CD4-positive, alpha-beta memory T cell (primary cell): Measurements from ENCODE around the gene NXPE2. TPM values are rescaled to one million over a fixed set of nuclear protein-coding genes. Genes with fewer than 3 reads are reported as not detected.

ENCODE experiments used
- CTCF ChIA-PET: fragments of 350-600 bp; sonication (Branson Sonifier 250); formaldehyde crosslinking; loops from one replicate; lab custom pipeline; 2021; ENCODE audit warnings: inconsistent platforms; ENCODE audit not compliant: partially characterized antibody; lab: Charles Lee
- POLR2A ChIA-PET: fragments of 350-600 bp; sonication (Branson Sonifier 250); formaldehyde crosslinking; loops from one replicate; lab custom pipeline; 2021; ENCODE audit not compliant: partially characterized antibody; lab: Charles Lee
- DNase-seq, 5 donors: peaks; one replicate each; pipeline versions ENCODE4 v3.0.0 to v3.0.0-alpha.2; 2020 to 2022; ENCODE audit warnings: mixed read lengths in 1 of 5
- H3K27ac ChIP-seq: one replicate; pipeline ENCODE4 v1.7.0; 2013; ENCODE audit warnings: low read depth, low read length
- H3K27me3 ChIP-seq: 2 replicates; pipeline ENCODE4 v1.7.0; 2013; ENCODE audit warnings: mild to moderate bottlenecking, low read length, moderate library complexity; ENCODE audit not compliant: insufficient read depth
- H3K36me3 ChIP-seq: 2 replicates; pipeline ENCODE4 v1.7.0; 2013; ENCODE audit warnings: mild to moderate bottlenecking, low read length, moderate library complexity; ENCODE audit not compliant: insufficient read depth
- H3K4me1 ChIP-seq: 2 replicates; pipeline ENCODE4 v1.7.0; 2013; ENCODE audit warnings: mild to moderate bottlenecking, low read length, moderate library complexity; ENCODE audit not compliant: insufficient read depth
- H3K4me3 ChIP-seq, 2 donors: one replicate each; pipeline ENCODE4 v1.7.0; 2013; ENCODE audit warnings: low read length in 2 of 2, mild to moderate bottlenecking in 1 of 2
- H3K9me3 ChIP-seq, 2 donors: one replicate each; pipeline ENCODE4 v1.7.0; 2013; ENCODE audit warnings: low read length in 2 of 2, control low read depth in 1 of 2; ENCODE audit not compliant: control insufficient read depth in 1 of 2
- H3K27ac Mint-ChIP-seq, 7 donors: one replicate each; pipeline ENCODE4 v1.8.0; 2020 to 2021; ENCODE audit warnings: mixed read lengths in 7 of 7, mild to moderate bottlenecking in 6 of 7, inconsistent platforms in 3 of 7, moderate library complexity in 3 of 7
- H3K27me3 Mint-ChIP-seq, 2 donors: one replicate each; pipeline ENCODE4 v1.8.0; 2020 to 2021; ENCODE audit warnings: mixed read lengths in 2 of 2
- H3K36me3 Mint-ChIP-seq, 2 donors: one replicate each; pipeline ENCODE4 v1.8.0; 2020 to 2021; ENCODE audit warnings: mixed read lengths in 2 of 2, inconsistent platforms in 1 of 2, mild to moderate bottlenecking in 1 of 2
- H3K4me1 Mint-ChIP-seq, 4 donors: one replicate each; pipeline ENCODE4 v1.8.0; 2020 to 2021; ENCODE audit warnings: mixed read lengths in 4 of 4, mild to moderate bottlenecking in 1 of 4
- H3K4me3 Mint-ChIP-seq, 8 donors: one replicate each; pipeline ENCODE4 v1.8.0; 2020 to 2021; ENCODE audit warnings: mixed read lengths in 8 of 8, mild to moderate bottlenecking in 7 of 8, moderate library complexity in 6 of 8, inconsistent platforms in 3 of 8
- H3K9me3 Mint-ChIP-seq, 8 donors: one replicate each; pipeline ENCODE4 v1.8.0; 2020 to 2021; ENCODE audit warnings: mixed read lengths in 8 of 8, mild to moderate bottlenecking in 5 of 8, inconsistent platforms in 3 of 8, moderate library complexity in 1 of 8
- intact Hi-C: fragments of 100-400 bp; cut with micrococcal nuclease; formaldehyde crosslinking; loops from one replicate; pipeline ENCODE4 v1.15.1; 2023
- polyA plus RNA-seq, 2 donors: library from polyadenylated mRNA; unstranded; fragments of 300-500 nt; fragmentation: Illumina TruSeq; gene quantifications; one replicate each; pipeline ENCODE4 v1.2.3, GENCODE V29; 2021
- total RNA-seq, 2 experiments: library from RNA; stranded (reverse); gene quantifications; one replicate each; pipeline ENCODE4 v1.2.3, GENCODE V29; 2021

Gene NXPE2
- total and polyA plus RNA-seq, 4 experiments from 2014 or later, result not detected

- no peaks in the 10 kb centered on the region for H3K27me3 ChIP-seq
- Mint-ChIP-seq H3K4me3 (no peak overlapping the region), H3K36me3 (no peaks in the 10 kb centered on the region), H3K27me3 (peaks cover 1 to 9% of the 10 kb centered on the region in 2 donors), H3K4me1 (no peaks in the 10 kb centered on the region), H3K27ac (no peak overlapping the region), H3K9me3 (peaks cover 2 to 8% (median 5%) of the 10 kb centered on the region in 8 donors)
- no peaks in the 10 kb centered on the region for H3K9me3 ChIP-seq
- intact Hi-C loops, result no loop called here
- ChIA-PET POLR2A (no interaction called here), CTCF (interaction anchor here (0.6 kb wide), 1 partner anchor 275 kb away, joined by 3 read pairs; no protein-coding TSS in a partner anchor)
- DNase-seq, result no peak
- H3K36me3 ChIP-seq, result no peaks in the 10 kb centered on the region
- H3K4me1 ChIP-seq, result no peaks in the 10 kb centered on the region
- no peak overlapping the region for H3K4me3 ChIP-seq
- no peak overlapping the region for H3K27ac ChIP-seq
These were observed 27.1 kb downstream of the NXPE2 start for GRCh38 chr11:114705280-114706024.

DNA sequence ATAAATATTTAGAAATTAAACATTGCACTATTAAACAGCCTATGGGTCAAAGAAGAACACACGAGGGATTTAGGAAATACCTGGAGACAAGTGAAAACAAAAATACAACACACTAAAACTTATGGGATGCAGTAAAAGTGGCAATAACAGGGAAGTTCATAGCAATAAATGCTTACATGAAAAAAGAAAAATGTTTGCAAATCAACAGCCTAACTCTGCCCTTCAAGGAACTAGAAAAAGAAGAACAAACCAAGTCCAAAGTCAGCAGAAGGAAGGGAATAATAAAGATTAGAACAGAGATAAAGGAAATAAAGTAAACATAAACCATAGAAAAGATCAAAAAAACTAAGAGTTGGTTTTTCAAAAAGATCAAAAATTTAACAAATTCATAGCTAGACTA, 31.6 kb downstream of the NXPE2 start:
- Histone ChIP-seq H3K4me3 (no peak overlapping the region), H3K27ac (no peak overlapping the region), H3K9me3 (no peaks in the 10 kb centered on the region), H3K27me3 (no peaks in the 10 kb centered on the region), H3K36me3 (no peaks in the 10 kb centered on the region), H3K4me1 (no peaks in the 10 kb centered on the region)
- Mint-ChIP-seq H3K4me3 (no peak overlapping the region), H3K27me3 (peaks cover 0 to 3% of the 10 kb centered on the region in 2 donors), H3K9me3 (peaks cover 4 to 18% (median 8%) of the 10 kb centered on the region in 8 donors), H3K27ac (no peak overlapping the region), H3K36me3 (no peaks in the 10 kb centered on the region), H3K4me1 (no peaks in the 10 kb centered on the region)
- POLR2A ChIA-PET, result no interaction called here
- DNase-seq, result no peak
- intact Hi-C loops, result no loop called here
- CTCF ChIA-PET, result no interaction called here

- H3K27me3 Mint-ChIP-seq, result no peaks in the 10 kb centered on the region
- Histone ChIP-seq H3K9me3 (no peaks in the 10 kb centered on the region), H3K36me3 (no peaks in the 10 kb centered on the region), H3K4me1 (no peaks in the 10 kb centered on the region), H3K27ac (no peak overlapping the region), H3K4me3 (no peak overlapping the region), H3K27me3 (no peaks in the 10 kb centered on the region)
- no peak overlapping the region for H3K27ac Mint-ChIP-seq
- ChIA-PET POLR2A (no interaction called here), CTCF (no interaction called here)
- H3K4me3 Mint-ChIP-seq, result no peak overlapping the region
- H3K4me1 Mint-ChIP-seq, result no peaks in the 10 kb centered on the region
- intact Hi-C loops, result no loop called here
- peaks cover 3 to 18% (median 8%) of the 10 kb centered on the region in 8 donors for H3K9me3 Mint-ChIP-seq
- no peak for DNase-seq
- no peaks in the 10 kb centered on the region for H3K36me3 Mint-ChIP-seq
These were observed 35.4 kb downstream of the NXPE2 start for GRCh38 chr11:114713756-114714155.

DNA sequence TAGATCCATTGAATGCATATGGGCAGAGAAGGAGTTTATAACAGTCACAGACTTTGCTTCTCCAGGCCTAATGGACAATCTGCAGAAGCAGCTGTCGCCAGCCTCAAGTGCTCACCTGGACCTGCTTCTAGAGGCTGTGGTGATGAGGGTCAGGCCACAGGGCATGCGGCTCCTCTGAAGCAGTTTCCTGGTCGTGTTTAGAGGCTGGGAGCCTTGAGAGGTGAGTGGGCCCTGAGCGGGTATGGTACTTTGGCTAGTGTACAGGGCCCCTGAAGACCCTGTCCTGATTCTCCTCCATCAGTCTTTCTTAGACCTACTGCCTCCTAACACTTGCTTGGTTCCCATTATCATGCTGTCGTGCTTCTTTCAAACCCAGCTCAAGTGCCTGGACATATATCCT, 41.2 kb downstream of the NXPE2 start:
- Mint-ChIP-seq H3K27me3 (peaks cover 3 to 7% of the 10 kb centered on the region in 2 donors), H3K36me3 (no peaks in the 10 kb centered on the region), H3K4me1 (no peaks in the 10 kb centered on the region), H3K9me3 (no peaks in the 10 kb centered on the region), H3K27ac (no peak overlapping the region), H3K4me3 (no peak overlapping the region)
- H3K4me1 ChIP-seq, result no peaks in the 10 kb centered on the region
- H3K36me3 ChIP-seq, result no peaks in the 10 kb centered on the region
- CTCF ChIA-PET, result no interaction called here
- POLR2A ChIA-PET, result no interaction called here
- DNase-seq, result no peak
- H3K27me3 ChIP-seq, result no peaks in the 10 kb centered on the region
- intact Hi-C loops, result no loop called here
- no peak overlapping the region for H3K4me3 ChIP-seq
- no peak overlapping the region for H3K27ac ChIP-seq
- no peaks in the 10 kb centered on the region for H3K9me3 ChIP-seq

DNA sequence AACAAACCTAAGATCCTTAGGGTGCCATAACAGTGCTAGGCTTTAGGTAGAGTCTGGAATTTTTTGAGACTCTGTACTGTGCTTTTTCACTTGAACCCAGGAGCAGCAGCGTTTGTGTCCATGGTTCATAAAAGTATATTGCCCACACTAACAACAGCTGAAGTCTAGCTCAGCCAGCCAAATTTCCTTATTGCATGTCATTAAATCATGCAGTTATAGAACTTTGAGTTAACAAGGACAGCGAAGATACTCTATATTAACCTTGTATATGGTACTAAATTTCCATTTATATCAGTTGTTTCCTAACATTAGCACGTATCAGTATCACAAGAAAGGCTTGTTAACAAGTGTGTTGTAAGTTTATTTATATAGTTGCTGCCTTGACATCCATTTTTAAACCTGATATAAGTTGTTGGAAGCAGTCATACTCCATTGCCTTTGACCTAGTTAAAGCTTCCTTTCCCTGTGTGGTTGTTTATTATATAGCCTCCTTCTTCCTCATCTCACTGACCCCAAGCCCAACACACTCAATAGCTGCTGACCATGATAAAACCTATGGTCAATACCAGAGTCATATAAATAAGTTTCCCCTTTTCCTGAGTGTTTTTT, 46.7 kb downstream of the NXPE2 start:
- Histone ChIP-seq H3K9me3 (no peaks in the 10 kb centered on the region), H3K4me3 (no peak overlapping the region), H3K27ac (no peak overlapping the region), H3K4me1 (no peaks in the 10 kb centered on the region), H3K36me3 (no peaks in the 10 kb centered on the region), H3K27me3 (no peaks in the 10 kb centered on the region)
- no peak overlapping the region for H3K4me3 Mint-ChIP-seq
- no peak overlapping the region for H3K27ac Mint-ChIP-seq
- POLR2A ChIA-PET, result no interaction called here
- intact Hi-C loops, result no loop called here
- H3K36me3 Mint-ChIP-seq, result no peaks in the 10 kb centered on the region
- CTCF ChIA-PET, result no interaction called here
- peaks cover 3 to 4% of the 10 kb centered on the region in 2 donors for H3K27me3 Mint-ChIP-seq
- no peak for DNase-seq
- no peaks in the 10 kb centered on the region for H3K4me1 Mint-ChIP-seq
- peaks cover 0 to 14% (median 5%) of the 10 kb centered on the region in 8 donors for H3K9me3 Mint-ChIP-seq

GRCh38 chr11:114725623-114726022, 47.3 kb downstream of the NXPE2 start:
- Mint-ChIP-seq H3K9me3 (peaks cover 0 to 16% (median 5%) of the 10 kb centered on the region in 8 donors), H3K36me3 (no peaks in the 10 kb centered on the region), H3K4me3 (no peak overlapping the region), H3K27me3 (peaks cover 3 to 4% of the 10 kb centered on the region in 2 donors), H3K27ac (no peak overlapping the region), H3K4me1 (no peaks in the 10 kb centered on the region)
- Histone ChIP-seq H3K27ac (no peak overlapping the region), H3K9me3 (no peaks in the 10 kb centered on the region), H3K27me3 (no peaks in the 10 kb centered on the region), H3K4me3 (no peak overlapping the region), H3K4me1 (no peaks in the 10 kb centered on the region), H3K36me3 (no peaks in the 10 kb centered on the region)
- intact Hi-C loops, result no loop called here
- DNase-seq, result no peak
- ChIA-PET CTCF (no interaction called here), POLR2A (no interaction called here)

DNA sequence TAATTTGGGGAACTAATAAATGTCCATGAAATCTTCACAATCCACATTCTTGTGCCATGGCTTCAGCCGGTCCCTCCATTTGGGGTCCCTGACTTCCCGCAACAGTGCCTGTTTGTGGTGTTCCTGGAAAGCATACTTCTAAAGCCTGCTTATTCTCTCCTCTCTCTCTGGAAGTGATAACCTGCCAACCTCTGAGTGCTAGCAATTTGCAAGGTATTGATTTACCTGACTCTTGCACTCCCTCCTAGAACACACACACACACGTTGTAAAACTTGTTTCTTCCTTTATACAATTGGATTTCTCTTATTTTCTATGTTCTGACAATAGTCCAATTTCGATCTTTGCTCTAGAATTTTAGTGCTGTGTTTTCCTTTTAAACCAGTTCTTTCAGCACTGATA, 58.5 kb downstream of the NXPE2 start:
- intact Hi-C loops, result no loop called here
- Mint-ChIP-seq H3K4me3 (no peak overlapping the region), H3K27ac (no peak overlapping the region), H3K36me3 (no peaks in the 10 kb centered on the region), H3K27me3 (peaks cover 2 to 4% of the 10 kb centered on the region in 2 donors), H3K4me1 (no peaks in the 10 kb centered on the region), H3K9me3 (peaks cover 0 to 8% (median 2%) of the 10 kb centered on the region in 8 donors)
- no peaks in the 10 kb centered on the region for H3K27me3 ChIP-seq
- H3K36me3 ChIP-seq, result no peaks in the 10 kb centered on the region
- CTCF ChIA-PET, result no interaction called here
- H3K4me1 ChIP-seq, result no peaks in the 10 kb centered on the region
- H3K27ac ChIP-seq, result no peak overlapping the region
- no peak for DNase-seq
- POLR2A ChIA-PET, result no interaction called here
- no peak overlapping the region for H3K4me3 ChIP-seq
- H3K9me3 ChIP-seq, result no peaks in the 10 kb centered on the region
